IMR-90 (cell line): ENCODE data around the gene MAGI1. TPM values are rescaled to one million over a fixed set of nuclear protein-coding genes. Genes with fewer than 3 reads are reported as not detected.

Experiments used
- ATAC-seq: fragments of 200-7000 bp; cut with Tn5 transposase; 2 replicates; pipeline ENCODE4 v1.9.1; 2020; ENCODE audit warnings: low read depth, mild to moderate bottlenecking, moderate library complexity
- BruUV-seq: library from RNA; stranded (reverse); fragments of 400-500 nt; replicated peaks from 2 replicates; lab custom pipeline; 2021; lab: Mats Ljungman, UMichigan
- CTCF ChIA-PET: fragments of 300-600 bp; formaldehyde crosslinking; extraction: SDS; loops from one replicate; lab custom pipeline; 2021; ENCODE audit warnings: antibody characterized with exemption; lab: Yijun Ruan, JAX
- POLR2A ChIA-PET: fragments of 300-600 bp; sonication (Branson Sonifier 250); formaldehyde crosslinking; loops from one replicate; lab custom pipeline; 2022; ENCODE audit warnings: antibody characterized with exemption; ENCODE audit not compliant: unreplicated experiment; lab: Charles Lee
- DNase-seq: peaks from one replicate; pipeline ENCODE4 v3.0.0; 2013
- H2AFZ ChIP-seq: replicated peaks from 2 replicates; pipeline ENCODE3; 2013; ENCODE audit warnings: low read length, mild to moderate bottlenecking; ENCODE audit not compliant: poor library complexity
- H2AK5ac ChIP-seq: 2 replicates; pipeline ENCODE4 v1.6.1; 2013; ENCODE audit warnings: low read depth, low read length, inconsistent platforms
- H2AK9ac ChIP-seq: replicated peaks from 2 replicates; pipeline ENCODE3; 2013; ENCODE audit warnings: mild to moderate bottlenecking, low read depth, low read length, moderate library complexity; ENCODE audit not compliant: poor library complexity
- H2BK120ac ChIP-seq: 2 replicates; pipeline ENCODE4 v1.6.1; 2013; ENCODE audit warnings: low read depth, low read length, inconsistent platforms
- H2BK15ac ChIP-seq: 3 replicates; pipeline ENCODE4 v1.6.1; 2013; ENCODE audit warnings: low read depth, low read length, inconsistent platforms
- H2BK20ac ChIP-seq: 2 replicates; pipeline ENCODE4 v1.6.1; 2013; ENCODE audit warnings: low read depth, mild to moderate bottlenecking, inconsistent platforms, low read length, moderate library complexity
- H2BK5ac ChIP-seq: 2 replicates; pipeline ENCODE4 v1.6.1; 2013; ENCODE audit warnings: mild to moderate bottlenecking, low read depth, low read length, inconsistent platforms; ENCODE audit not compliant: poor library complexity, severe bottlenecking
- H3K14ac ChIP-seq: replicated peaks from 2 replicates; pipeline ENCODE4 v1.6.1; 2013; ENCODE audit warnings: low read depth, low read length, inconsistent platforms
- H3K18ac ChIP-seq: 2 replicates; pipeline ENCODE4 v1.6.1; 2013; ENCODE audit warnings: low read depth, low read length, control low read depth
- H3K23ac ChIP-seq: 2 replicates; pipeline ENCODE4 v1.6.1; 2013; ENCODE audit warnings: low read depth, low read length, inconsistent platforms
- H3K27ac ChIP-seq: 2 replicates; pipeline ENCODE4 v1.5.1; 2013; ENCODE audit warnings: mild to moderate bottlenecking, control low read depth, low read length; ENCODE audit not compliant: insufficient read depth
- H3K27me3 ChIP-seq: 2 replicates; pipeline ENCODE4 v1.6.1; 2013; ENCODE audit warnings: low read length; ENCODE audit not compliant: control insufficient read depth, insufficient read depth
- H3K36me3 ChIP-seq: 2 replicates; pipeline ENCODE4 v1.6.1; 2013; ENCODE audit warnings: low read length, mixed read lengths; ENCODE audit not compliant: control insufficient read depth, insufficient read depth
- H3K4ac ChIP-seq: 2 replicates; pipeline ENCODE4 v1.6.1; 2013; ENCODE audit warnings: low read depth, low read length, inconsistent platforms
- H3K4me1 ChIP-seq: 2 replicates; pipeline ENCODE4 v1.6.1; 2013; ENCODE audit warnings: low read length, mixed read lengths; ENCODE audit not compliant: control insufficient read depth, insufficient read depth
- H3K4me2 ChIP-seq: 2 replicates; pipeline ENCODE4 v1.6.1; 2013; ENCODE audit warnings: low read depth, mild to moderate bottlenecking, control low read depth, low read length, moderate library complexity
- H3K4me3 ChIP-seq: 2 replicates; pipeline ENCODE4 v1.5.1; 2013; ENCODE audit warnings: low read depth, mild to moderate bottlenecking, control low read depth, low read length, moderate library complexity; ENCODE audit not compliant: insufficient read depth
- H3K56ac ChIP-seq: 2 replicates; pipeline ENCODE4 v1.6.1; 2013; ENCODE audit warnings: low read length, inconsistent platforms; ENCODE audit not compliant: insufficient read depth; ENCODE audit errors: extremely low read depth
- H3K79me1 ChIP-seq, 2 experiments: 2 replicates each; pipeline ENCODE4 v1.6.1; 2013; ENCODE audit warnings: low read length in 2 of 2, inconsistent platforms in 1 of 2, low read depth in 1 of 2
- H3K9ac ChIP-seq: 2 replicates; pipeline ENCODE4 v1.6.1; 2013; ENCODE audit warnings: low read depth, low read length, control low read depth
- H3K9me1 ChIP-seq: 2 replicates; pipeline ENCODE4 v1.6.1; 2013; ENCODE audit warnings: low read length, inconsistent platforms; ENCODE audit not compliant: insufficient read depth
- H3K9me3 ChIP-seq: 2 replicates; pipeline ENCODE4 v1.6.1; 2013; ENCODE audit warnings: low read length; ENCODE audit not compliant: control insufficient read depth, insufficient read depth
- H4K20me1 ChIP-seq: 2 replicates; pipeline ENCODE4 v1.6.1; 2013; ENCODE audit warnings: low read length, inconsistent platforms; ENCODE audit not compliant: insufficient read depth
- H4K5ac ChIP-seq: 2 replicates; pipeline ENCODE4 v1.6.1; 2013; ENCODE audit warnings: mild to moderate bottlenecking, low read depth, low read length, control low read depth
- H4K8ac ChIP-seq, 2 experiments: 2 replicates each; pipeline ENCODE4 v1.6.1; 2013; ENCODE audit warnings: low read depth in 2 of 2, low read length in 2 of 2, control low read depth in 1 of 2, inconsistent platforms in 1 of 2
- H4K91ac ChIP-seq: 2 replicates; pipeline ENCODE4 v1.6.1; 2013; ENCODE audit warnings: low read depth, low read length, inconsistent platforms; ENCODE audit not compliant: insufficient read depth
- CHD1 ChIP-seq: IDR thresholded peaks from 2 replicates; pipeline ENCODE4 v1.6.1; 2012; ENCODE audit warnings: low read depth, low read length, improper control_type of control experiment
- CTCF ChIP-seq: conservative IDR thresholded peaks from 2 replicates; pipeline ENCODE4 v1.5.1; 2012; ENCODE audit warnings: mild to moderate bottlenecking, low read depth, low read length, improper control_type of control experiment
- ELK1 ChIP-seq: fragments of 150-350 bp; IDR thresholded peaks from 2 replicates; pipeline ENCODE4 v1.6.1; 2016; ENCODE audit warnings: low read depth, mild to moderate bottlenecking, low read length, moderate library complexity, borderline replicate concordance
- MAFK ChIP-seq: IDR thresholded peaks from 2 replicates; pipeline ENCODE4 v1.6.1; 2012; ENCODE audit warnings: low read depth, low read length, improper control_type of control experiment
- MAZ ChIP-seq: IDR thresholded peaks from 2 replicates; pipeline ENCODE4 v1.6.1; 2012; ENCODE audit warnings: low read depth, mild to moderate bottlenecking, low read length, improper control_type of control experiment, moderate library complexity, borderline replicate concordance
- MXI1 ChIP-seq: IDR thresholded peaks from 2 replicates; pipeline ENCODE4 v1.6.1; 2012; ENCODE audit warnings: low read depth, mild to moderate bottlenecking, low read length, moderate library complexity, borderline replicate concordance
- NFE2L2 ChIP-seq: fragments of 150-350 bp; IDR thresholded peaks from 2 replicates; pipeline ENCODE4 v1.6.1; 2016; ENCODE audit warnings: low read depth, mild to moderate bottlenecking, low read length
- RAD21 ChIP-seq: IDR thresholded peaks from 2 replicates; pipeline ENCODE4 v1.6.1; 2012; ENCODE audit warnings: low read length, improper control_type of control experiment
- RCOR1 ChIP-seq: IDR thresholded peaks from 2 replicates; pipeline ENCODE4 v1.6.1; 2012; ENCODE audit warnings: mild to moderate bottlenecking, low read length, improper control_type of control experiment; ENCODE audit not compliant: insufficient replicate concordance
- SMC3 ChIP-seq: fragments of 150-350 bp; IDR thresholded peaks from 2 replicates; pipeline ENCODE4 v1.6.1; 2016; ENCODE audit warnings: low read depth, mild to moderate bottlenecking, antibody characterized with exemption, low read length, moderate library complexity
- USF2 ChIP-seq: fragments of 150-350 bp; IDR thresholded peaks from 2 replicates; pipeline ENCODE4 v1.6.1; 2017; ENCODE audit warnings: mild to moderate bottlenecking, antibody characterized with exemption, low read length, low read depth
- WGBS, 2 experiments: methylation state at CpG; one replicate each; pipeline versions ENCODE4 v1.1.5 to v1.1.7; 2013; ENCODE audit warnings: missing lambda C conversion rate in 2 of 2; ENCODE audit not compliant: insufficient read length in 1 of 2; ENCODE audit errors: extremely low coverage in 2 of 2; 5-methylcytosine and 5-hydroxymethylcytosine counted together
- dilution Hi-C: fragments of 300-500 bp; cut with HindIII; formaldehyde crosslinking; loops from one replicate; pipeline ENCODE4 v1.14.3; 2018; ENCODE audit warnings: low sequenced_read_pairs; ENCODE audit not compliant: unreplicated experiment
- in situ Hi-C: fragments of 300-500 bp; cut with MboI; formaldehyde crosslinking; loops from 3 replicates; pipeline ENCODE4 v1.14.3; 2019; ENCODE audit warnings: low sequenced_read_pairs, inconsistent platforms, mixed read lengths
- intact Hi-C: fragments of 100-400 bp; cut with micrococcal nuclease; formaldehyde crosslinking; loops from 2 replicates; pipeline ENCODE4 v1.10.0; 2022
- polyA plus RNA-seq, 3 experiments: library from polyadenylated mRNA; depleted of rRNA; stranded (reverse); fragments of >200 nt; gene quantifications; 2 replicates each; pipeline ENCODE4 v1.2.3, GENCODE V29; 2012; ENCODE audit warnings: low replicate concordance in 1 of 3
- total RNA-seq: library from RNA; depleted of rRNA; stranded (reverse); fragments of >200 nt; gene quantifications from 2 replicates; pipeline ENCODE4 v1.2.3, GENCODE V29; 2012

Gene MAGI1
- total and polyA plus RNA-seq, 2 of the 4 experiments (the other 2 are of a cell fraction): 14.5 to 24.2 TPM

- no peak overlapping the region for H2AK9ac ChIP-seq
- H3K36me3 ChIP-seq: no peaks in the 10 kb centered on the region
- H2BK15ac ChIP-seq: no peak overlapping the region
- no peak overlapping the region for H2AK5ac ChIP-seq
- peaks cover 2% of the 10 kb centered on the region; the same call in 1 of the 2 replicates for H3K4me1 ChIP-seq
- H3K23ac ChIP-seq: no peak overlapping the region
- no peaks in the 10 kb centered on the region for H3K27me3 ChIP-seq
- no peak for TF ChIP-seq NFE2L2
- no peak for TF ChIP-seq MAFK
- no peak for TF ChIP-seq CHD1
- no peak for TF ChIP-seq RAD21
- no peak for TF ChIP-seq SMC3
- TF ChIP-seq ELK1: no peak
- TF ChIP-seq RCOR1: no peak
- no peak for TF ChIP-seq MXI1
- TF ChIP-seq MAZ: no peak
- no peak for TF ChIP-seq USF2
- TF ChIP-seq CTCF: no peak
- ChIA-PET CTCF (no interaction called here), POLR2A (no interaction called here)
- no peak overlapping the region for H2AFZ ChIP-seq
- dilution Hi-C loops: no loop called here
- H3K4me3 ChIP-seq: no peak overlapping the region
- H4K20me1 ChIP-seq: no peaks in the 10 kb centered on the region
- no peak for DNase-seq
- H3K9me3 ChIP-seq: no peaks in the 10 kb centered on the region
- no CpG with 5 or more reads among the region's 3 CpGs for WGBS, 2 experiments
- intact Hi-C loops: loop anchor here (5.0 kb wide), 1 partner anchor 42 kb away; no protein-coding TSS in a partner anchor
- H3K4ac ChIP-seq: no peak overlapping the region
- H3K9ac ChIP-seq: no peak overlapping the region
- H4K91ac ChIP-seq: no peak overlapping the region
- H3K79me1 ChIP-seq: peaks cover 40 to 42% of the 10 kb centered on the region in 2 experiments
- no TSS peak for BruUV-seq
- H3K56ac ChIP-seq: no peak overlapping the region
- H2BK5ac ChIP-seq: no peak overlapping the region
- in situ Hi-C loops: no loop called here
- no peak overlapping the region for H3K14ac ChIP-seq
- H3K18ac ChIP-seq: no peak overlapping the region
- peaks cover 3% of the 10 kb centered on the region for H3K9me1 ChIP-seq
- no peak overlapping the region for H4K5ac ChIP-seq
- no peak overlapping the region for H4K8ac ChIP-seq
- H3K4me2 ChIP-seq: no peak overlapping the region
- no peak overlapping the region for H3K27ac ChIP-seq
- no peak for ATAC-seq
- H2BK120ac ChIP-seq: no peak overlapping the region
- no peak overlapping the region for H2BK20ac ChIP-seq
Measured at GRCh38 chr3:65484964-65485363, 553.8 kb downstream of the MAGI1 start.
